Loucy (cell line): ENCODE results near the gene GTPBP2.
A peak's percentile ranks its signal among the peaks of the same experiment; 100 is the strongest.

Source experiments
- H2AFZ ChIP-seq: fragments of 200-600 bp; sonication (generic); 2 replicates; pipeline ENCODE4 v1.6.0; 2016; ENCODE audit warnings: antibody characterized with exemption, mild to moderate bottlenecking, low read length, moderate library complexity
- H3F3A ChIP-seq: fragments of 200-600 bp; 2 replicates; pipeline ENCODE4 v1.6.0; 2016; ENCODE audit warnings: antibody characterized with exemption, low read depth, mild to moderate bottlenecking
- H3K27me3 ChIP-seq: fragments of 200-600 bp; sonication (generic); 2 replicates; pipeline ENCODE4 v1.6.1; 2014; ENCODE audit warnings: low read length, mild to moderate bottlenecking; ENCODE audit not compliant: insufficient read depth, poor library complexity, severe bottlenecking
- H3K36me3 ChIP-seq: fragments of 200-600 bp; sonication (generic); 2 replicates; pipeline ENCODE4 v1.6.1; 2016; ENCODE audit warnings: low read length; ENCODE audit not compliant: insufficient read depth
- H3K4me1 ChIP-seq: fragments of 200-600 bp; sonication (generic); 2 replicates; pipeline ENCODE4 v1.5.1; 2014; ENCODE audit warnings: low read length, mild to moderate bottlenecking; ENCODE audit not compliant: insufficient read depth, poor library complexity, severe bottlenecking
- H3K4me2 ChIP-seq: fragments of 200-600 bp; sonication (generic); 2 replicates; pipeline ENCODE4 v1.6.0; 2014; ENCODE audit warnings: antibody characterized with exemption, low read length, low read depth, mild to moderate bottlenecking; ENCODE audit not compliant: poor library complexity, severe bottlenecking
- H3K4me3 ChIP-seq: fragments of 200-600 bp; sonication (generic); 2 replicates; pipeline ENCODE4 v1.5.1; 2014; ENCODE audit warnings: low read length, mild to moderate bottlenecking, mixed read lengths; ENCODE audit not compliant: poor library complexity, severe bottlenecking
- H3K79me2 ChIP-seq: fragments of 200-600 bp; sonication (generic); 2 replicates; pipeline ENCODE4 v1.6.1; 2014; ENCODE audit warnings: low read length; ENCODE audit not compliant: insufficient read depth
- H3K9ac ChIP-seq: fragments of 200-600 bp; sonication (generic); 2 replicates; pipeline ENCODE4 v1.6.0; 2014; ENCODE audit warnings: mild to moderate bottlenecking, low read depth, low read length, moderate library complexity; ENCODE audit not compliant: poor library complexity, severe bottlenecking
- H3K9me2 ChIP-seq: fragments of 200-600 bp; sonication (generic); replicated peaks from 2 replicates; pipeline ENCODE4 v1.6.1; 2016; ENCODE audit warnings: low read depth, low read length, mixed read lengths
- H3K9me3 ChIP-seq: fragments of 200-600 bp; sonication (generic); 2 replicates; pipeline ENCODE4 v1.6.1; 2014; ENCODE audit warnings: mild to moderate bottlenecking, antibody characterized with exemption, low read length, low read depth; ENCODE audit not compliant: insufficient read depth
- H4K20me1 ChIP-seq: fragments of 200-600 bp; sonication (generic); 2 replicates; pipeline ENCODE4 v1.6.0; 2014; ENCODE audit warnings: antibody characterized with exemption, low read length, mild to moderate bottlenecking; ENCODE audit not compliant: insufficient read depth, poor library complexity, severe bottlenecking
- EZH2phosphoT487 ChIP-seq: fragments of 200-600 bp; IDR thresholded peaks from 2 replicates; pipeline ENCODE4 v1.6.1; 2018; ENCODE audit warnings: antibody characterized with exemption, mild to moderate bottlenecking, moderate library complexity, borderline replicate concordance
- TF ChIP-seq, protein P1 (sequence below): fragments of 200-600 bp; sonication (generic); conservative IDR thresholded peaks from 2 replicates; pipeline ENCODE4 v1.5.1; 2014; ENCODE audit warnings: mild to moderate bottlenecking, antibody characterized with exemption, low read length

GTPBP2 gene

DNA sequence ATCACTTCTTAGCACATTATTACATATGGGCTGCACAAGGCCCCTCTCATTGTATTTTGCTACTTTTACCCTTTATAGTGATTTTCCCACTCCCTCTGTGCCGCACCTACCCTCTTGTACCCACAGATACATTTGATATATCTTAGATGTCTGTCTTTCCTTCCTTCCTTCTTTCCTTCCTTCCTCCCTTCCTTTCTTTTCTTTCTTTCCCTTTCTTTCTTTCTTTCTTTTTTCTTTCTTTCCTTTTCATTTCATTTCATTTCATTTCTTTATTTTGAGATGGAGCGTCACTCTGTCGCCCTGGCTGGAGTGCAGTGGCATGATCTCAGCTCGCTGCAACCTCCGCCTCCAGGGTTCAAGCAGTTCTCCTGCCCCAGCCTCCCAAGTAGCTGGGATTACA, 40.9 kb downstream of the GTPBP2 start:
- TF ChIP-seq EZH2phosphoT487, result no peak
- TF ChIP-seq, protein P1, sequence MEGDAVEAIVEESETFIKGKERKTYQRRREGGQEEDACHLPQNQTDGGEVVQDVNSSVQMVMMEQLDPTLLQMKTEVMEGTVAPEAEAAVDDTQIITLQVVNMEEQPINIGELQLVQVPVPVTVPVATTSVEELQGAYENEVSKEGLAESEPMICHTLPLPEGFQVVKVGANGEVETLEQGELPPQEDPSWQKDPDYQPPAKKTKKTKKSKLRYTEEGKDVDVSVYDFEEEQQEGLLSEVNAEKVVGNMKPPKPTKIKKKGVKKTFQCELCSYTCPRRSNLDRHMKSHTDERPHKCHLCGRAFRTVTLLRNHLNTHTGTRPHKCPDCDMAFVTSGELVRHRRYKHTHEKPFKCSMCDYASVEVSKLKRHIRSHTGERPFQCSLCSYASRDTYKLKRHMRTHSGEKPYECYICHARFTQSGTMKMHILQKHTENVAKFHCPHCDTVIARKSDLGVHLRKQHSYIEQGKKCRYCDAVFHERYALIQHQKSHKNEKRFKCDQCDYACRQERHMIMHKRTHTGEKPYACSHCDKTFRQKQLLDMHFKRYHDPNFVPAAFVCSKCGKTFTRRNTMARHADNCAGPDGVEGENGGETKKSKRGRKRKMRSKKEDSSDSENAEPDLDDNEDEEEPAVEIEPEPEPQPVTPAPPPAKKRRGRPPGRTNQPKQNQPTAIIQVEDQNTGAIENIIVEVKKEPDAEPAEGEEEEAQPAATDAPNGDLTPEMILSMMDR, result no peak

GRCh38 chr6:43584892-43585570, 44.0 kb downstream of the GTPBP2 start:
- no peak overlapping the region for H2AFZ ChIP-seq
- peak overlapping the region; percentile 19 for H3K4me2 ChIP-seq
- H3K4me3 ChIP-seq, result no peak overlapping the region
- H3K4me1 ChIP-seq, result peaks cover 14% of the 10 kb centered on the region
- H3K9me2 ChIP-seq, result no peaks in the 10 kb centered on the region
- H4K20me1 ChIP-seq, result peaks cover 4% of the 10 kb centered on the region
- H3K27me3 ChIP-seq, result no peaks in the 10 kb centered on the region
- H3K36me3 ChIP-seq, result peaks cover 52% of the 10 kb centered on the region; the same call in 1 of the 2 replicates
- H3K9ac ChIP-seq, result no peak overlapping the region
- no peak for TF ChIP-seq EZH2phosphoT487
- H3K9me3 ChIP-seq, result no peaks in the 10 kb centered on the region
- H3F3A ChIP-seq, result no peaks in the 10 kb centered on the region
- peaks cover 16% of the 10 kb centered on the region; the same call in 1 of the 2 replicates for H3K79me2 ChIP-seq

More for the DNA sequence above, 40.9 kb downstream of the GTPBP2 start:
- Histone ChIP-seq H3K4me2 (no peak overlapping the region), H3K9me2 (no peaks in the 10 kb centered on the region), H3K27me3 (no peaks in the 10 kb centered on the region), H2AFZ (no peak overlapping the region), H3K9me3 (no peaks in the 10 kb centered on the region), H3K9ac (no peak overlapping the region), H4K20me1 (peaks cover 4% of the 10 kb centered on the region), H3K4me3 (no peak overlapping the region), H3K36me3 (peaks cover 54% of the 10 kb centered on the region; the same call in 1 of the 2 replicates), H3K79me2 (peaks cover 9% of the 10 kb centered on the region), H3F3A (no peaks in the 10 kb centered on the region), H3K4me1 (peaks cover 14% of the 10 kb centered on the region)

DNA sequence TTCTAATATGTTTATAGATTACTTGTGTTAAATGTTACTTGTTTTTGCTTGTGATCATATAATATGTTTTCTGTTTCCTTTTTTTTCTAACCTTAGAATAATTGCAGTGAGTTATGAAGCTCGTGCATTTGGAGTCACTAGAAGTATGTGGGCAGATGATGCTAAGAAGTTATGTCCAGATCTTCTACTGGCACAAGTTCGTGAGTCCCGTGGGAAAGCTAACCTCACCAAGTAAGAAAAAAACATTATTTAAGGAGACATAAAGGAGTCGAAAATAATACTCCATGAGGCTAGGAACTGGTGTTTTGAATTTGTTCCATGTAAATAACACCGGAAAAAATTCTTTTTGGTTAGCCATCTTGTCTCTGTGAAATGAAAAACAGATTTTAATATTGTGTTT, 46.2 kb downstream of the GTPBP2 start:
- no peaks in the 10 kb centered on the region for H3F3A ChIP-seq
- H3K9me2 ChIP-seq, result no peaks in the 10 kb centered on the region
- H3K79me2 ChIP-seq, result peaks cover 32% of the 10 kb centered on the region
- peaks cover 30% of the 10 kb centered on the region for H3K4me1 ChIP-seq
- H3K27me3 ChIP-seq, result no peaks in the 10 kb centered on the region
- no peaks in the 10 kb centered on the region for H3K9me3 ChIP-seq
- no peak overlapping the region for H2AFZ ChIP-seq
- no peak for TF ChIP-seq EZH2phosphoT487
- TF ChIP-seq, protein P1, result no peak
- H4K20me1 ChIP-seq, result peaks cover 11% of the 10 kb centered on the region
- H3K4me3 ChIP-seq, result no peak overlapping the region
- H3K36me3 ChIP-seq, result peaks cover 42% of the 10 kb centered on the region; the same call in 1 of the 2 replicates
- no peak overlapping the region for H3K9ac ChIP-seq
- no peak overlapping the region for H3K4me2 ChIP-seq
